Measurements from ENCODE around the gene NWD2.

- TF ChIP-seq POLR2AphosphoS5 (IDR thresholded peaks at IDR 0.05; ENCODE audit: insufficient read depth in 1 of 2, low read depth in 1 of 2) (no peak), CTCF (IDR thresholded peaks at IDR 0.05) (no peak), POLR2A (IDR thresholded peaks at IDR 0.05) (no peak)
These were observed 94.4 kb downstream of the NWD2 start for GRCh38 chr4:37338972-37339371.

Measured in vagina (tissue), 2 donors.